Iris pigment epithelial cell (primary cell): ENCODE results near the gene MPHOSPH9.

Experiments used
- DNase-seq: peaks from one replicate; pipeline ENCODE4 v3.0.0-alpha.2; 2011; ENCODE audit warnings: low read depth

The MPHOSPH9 gene

DNA sequence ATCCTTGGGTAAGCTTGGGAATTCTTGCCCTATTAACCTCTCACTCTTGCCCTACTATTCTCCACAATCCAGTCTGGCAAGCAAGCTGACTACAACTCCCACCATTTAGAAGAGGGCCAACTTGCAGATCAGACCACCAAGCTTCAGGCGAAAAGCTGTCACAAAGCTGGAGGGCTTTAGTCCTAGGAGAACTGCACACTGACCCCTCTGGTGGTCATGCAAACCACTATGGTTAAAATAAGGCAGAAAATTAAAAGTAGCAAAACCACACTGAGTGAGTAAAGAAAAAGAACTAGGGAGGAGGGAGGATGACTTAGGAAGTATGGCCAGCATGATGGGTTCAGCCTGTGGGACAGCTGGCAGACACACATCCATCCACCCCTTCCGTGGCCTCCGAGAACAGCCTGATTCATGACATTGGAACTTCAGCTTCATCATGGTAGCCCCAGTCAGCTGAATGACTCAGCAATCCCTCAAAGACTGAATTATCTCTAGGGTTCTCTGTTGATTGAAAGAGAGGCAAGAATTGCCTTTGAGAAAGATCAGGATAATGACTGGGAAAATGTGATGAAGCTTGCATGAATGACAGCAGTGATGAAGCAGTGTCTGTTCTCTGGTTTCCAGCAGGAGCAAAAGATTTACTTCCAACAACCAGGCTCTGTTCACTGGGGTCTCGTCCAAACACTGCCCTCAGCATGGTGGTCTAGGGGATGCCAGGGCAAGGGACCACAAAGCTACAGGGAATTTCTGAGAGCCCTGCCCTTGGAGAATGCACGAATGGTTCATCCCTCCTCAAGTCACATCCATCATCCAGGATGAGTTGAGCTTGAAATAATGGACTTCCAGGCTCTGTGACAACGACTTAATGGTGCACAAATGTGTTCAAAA, 106.4 kb downstream of the MPHOSPH9 start:
- DNase-seq, result peak; percentile 97

DNA sequence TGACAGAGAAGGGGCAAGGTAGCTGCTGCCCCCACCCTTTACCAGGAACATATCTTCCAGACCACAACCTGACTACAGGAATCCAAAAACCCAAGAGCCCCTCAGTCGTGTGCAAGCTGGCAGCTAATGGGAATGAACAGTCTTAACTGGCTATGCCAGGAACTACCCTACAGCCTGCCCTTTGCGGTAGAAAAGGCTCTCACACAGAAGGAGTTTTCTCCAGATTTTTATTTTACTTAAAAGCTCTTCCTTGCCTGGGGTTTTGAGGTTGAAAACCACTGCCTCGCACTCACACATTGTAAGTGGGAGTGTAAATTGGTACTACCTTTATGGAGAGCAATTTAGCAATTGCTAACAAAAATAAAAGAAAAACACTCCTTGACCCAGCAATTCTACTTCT, 110.3 kb downstream of the MPHOSPH9 start:
- DNase-seq, result no peak

GRCh38 chr12:123121670-123122069, 111.3 kb downstream of the MPHOSPH9 start:
- no peak for DNase-seq

DNA sequence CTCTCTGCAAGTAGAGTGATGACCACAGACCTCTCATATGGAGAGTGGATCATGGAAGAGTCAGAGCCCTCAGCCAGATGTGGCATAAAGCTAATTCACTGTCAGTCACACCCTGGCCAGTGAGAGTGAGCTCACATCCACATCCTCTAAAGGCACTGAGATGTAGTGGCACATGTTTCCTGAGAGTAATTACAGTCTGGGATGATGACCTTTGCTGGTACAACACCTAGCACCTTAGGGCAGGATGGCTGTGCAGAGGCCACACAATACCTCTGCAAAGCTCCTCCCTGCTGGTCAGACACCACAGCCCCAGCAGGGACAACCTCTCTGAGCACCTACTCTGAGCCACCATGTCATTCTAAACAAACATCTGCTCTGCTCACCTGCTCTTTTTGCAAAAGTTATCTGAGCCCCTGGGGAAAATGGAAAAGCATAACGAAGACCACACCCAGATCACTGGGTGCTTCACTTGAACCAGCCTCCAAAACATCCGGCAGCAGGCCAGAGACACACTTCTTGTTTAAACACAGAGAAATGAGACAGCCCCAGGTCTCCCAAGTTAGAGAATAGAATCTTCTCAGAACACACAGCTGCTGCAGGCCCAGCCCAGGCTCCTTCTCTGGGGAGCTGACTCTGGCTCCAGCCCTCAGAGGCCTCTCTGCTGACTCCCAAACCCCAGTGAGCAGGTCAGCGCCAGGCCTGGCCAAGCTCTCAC, 112.3 kb downstream of the MPHOSPH9 start:
- no peak for DNase-seq

GRCh38 chr12:123119808-123120207, 113.1 kb downstream of the MPHOSPH9 start:
- no peak for DNase-seq

- no peak for DNase-seq
Measured at GRCh38 chr12:123118497-123118896, 114.4 kb downstream of the MPHOSPH9 start.

DNA sequence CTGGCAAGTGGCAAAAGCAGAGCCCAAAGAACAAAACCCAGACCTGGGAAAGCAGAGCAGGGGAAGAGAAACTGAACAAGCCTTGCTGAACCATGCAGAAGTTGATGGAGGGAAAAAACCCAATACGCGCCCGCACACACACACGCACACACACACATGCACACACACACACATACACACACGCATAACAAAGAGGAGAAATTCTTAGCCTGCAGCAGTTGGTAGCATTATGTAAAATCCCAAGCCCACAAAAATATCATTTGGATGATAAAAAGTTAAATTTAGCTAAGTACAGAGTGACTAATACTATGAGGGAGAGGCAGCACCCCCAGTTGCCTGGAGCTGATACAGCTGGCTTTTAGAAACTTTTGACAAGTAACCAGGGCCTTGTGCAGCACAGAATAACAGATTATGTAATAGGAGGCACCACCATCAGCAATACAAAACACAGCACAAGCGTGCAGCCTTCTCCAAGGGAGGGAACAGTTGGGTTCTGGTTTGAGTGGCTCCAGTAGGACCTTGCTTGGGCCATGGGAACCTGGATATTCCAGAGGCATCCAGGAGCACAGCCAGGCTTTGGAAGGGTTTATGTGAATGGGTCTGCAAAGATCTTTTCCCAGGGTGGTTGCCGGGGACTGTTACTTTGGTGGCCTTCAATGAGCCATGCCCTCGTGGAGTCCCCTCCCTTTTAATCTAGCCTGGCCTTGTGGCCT, 117.4 kb downstream of the MPHOSPH9 start:
- peak; percentile 88 for DNase-seq

GRCh38 chr12:123114304-123115083, 118.4 kb downstream of the MPHOSPH9 start:
- DNase-seq, result no peak

- no peak for DNase-seq
Measured at GRCh38 chr12:123113026-123113425, 119.9 kb downstream of the MPHOSPH9 start.

DNA sequence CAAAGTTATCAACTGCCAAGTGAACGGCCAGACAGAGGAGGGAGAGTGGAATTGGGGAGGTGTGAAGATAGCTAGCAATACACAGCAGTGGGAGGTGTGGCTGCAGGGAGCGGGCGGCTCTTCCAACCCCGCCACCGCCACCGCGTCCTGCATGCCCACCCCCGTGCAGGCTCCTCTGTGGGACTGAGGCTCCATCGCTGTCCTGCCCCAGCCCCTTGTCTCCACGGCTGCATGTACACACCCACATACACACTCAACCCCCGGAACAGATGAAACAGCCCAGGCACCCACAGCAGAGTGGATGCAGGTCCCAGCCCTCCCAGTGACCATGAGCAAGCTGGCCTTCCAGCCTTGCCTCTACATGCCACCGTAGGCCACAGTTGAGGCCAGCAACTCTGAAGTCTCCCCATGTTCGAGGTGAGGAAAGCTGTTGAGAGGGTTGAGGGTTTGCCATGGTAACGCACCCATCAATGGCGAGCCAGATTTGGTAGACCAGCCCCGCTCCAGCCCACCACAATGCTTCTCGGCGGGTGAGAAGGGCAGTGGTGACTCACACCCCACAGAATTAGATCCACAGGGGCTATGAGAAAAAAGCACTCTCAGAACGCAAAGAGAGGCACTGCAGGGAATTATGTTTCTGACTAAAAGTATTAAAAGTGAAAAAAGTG, 121.3 kb downstream of the MPHOSPH9 start:
- peak; percentile 53 for DNase-seq

DNA sequence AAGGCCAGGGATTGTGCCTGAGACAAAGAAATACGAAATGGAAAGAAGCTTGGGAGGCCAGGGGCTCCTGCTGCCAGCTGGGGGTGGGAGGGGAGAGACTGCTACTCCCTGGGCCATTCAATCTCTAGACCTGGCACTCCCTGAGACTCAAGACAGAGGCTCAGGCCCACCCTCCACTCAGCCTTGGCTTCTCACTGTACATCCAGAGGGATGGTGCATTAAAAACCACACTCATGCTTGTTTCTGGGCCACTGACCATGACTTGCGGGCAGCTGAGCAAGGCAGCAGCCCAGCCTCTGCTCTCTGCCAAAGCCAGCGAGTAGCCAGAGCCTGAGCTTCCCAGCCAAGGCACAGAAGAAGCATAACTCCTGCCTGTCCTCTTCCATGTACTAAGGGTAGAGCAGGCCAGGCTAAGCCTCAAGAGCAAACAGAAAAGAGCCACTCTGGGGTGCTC, 123.6 kb downstream of the MPHOSPH9 start:
- no peak for DNase-seq

DNA sequence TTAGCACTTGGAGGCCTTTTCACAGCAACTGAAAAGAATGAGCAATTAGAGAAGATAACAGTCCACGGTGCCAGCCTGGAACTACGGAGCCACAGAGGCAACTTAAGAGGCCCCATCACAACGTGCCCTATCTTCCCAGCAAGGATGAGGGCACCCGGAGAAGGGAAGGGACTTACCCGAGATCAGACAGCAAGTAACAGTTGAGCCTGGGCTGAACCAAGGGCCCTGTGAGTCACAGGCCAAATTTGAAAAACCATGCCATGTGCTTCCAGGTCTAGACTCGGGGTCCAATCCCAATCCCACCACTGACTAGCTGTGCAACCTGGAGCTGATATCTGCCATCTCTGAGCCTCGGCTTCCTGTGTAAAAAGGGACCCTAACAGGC, 124.3 kb downstream of the MPHOSPH9 start:
- no peak for DNase-seq

DNA sequence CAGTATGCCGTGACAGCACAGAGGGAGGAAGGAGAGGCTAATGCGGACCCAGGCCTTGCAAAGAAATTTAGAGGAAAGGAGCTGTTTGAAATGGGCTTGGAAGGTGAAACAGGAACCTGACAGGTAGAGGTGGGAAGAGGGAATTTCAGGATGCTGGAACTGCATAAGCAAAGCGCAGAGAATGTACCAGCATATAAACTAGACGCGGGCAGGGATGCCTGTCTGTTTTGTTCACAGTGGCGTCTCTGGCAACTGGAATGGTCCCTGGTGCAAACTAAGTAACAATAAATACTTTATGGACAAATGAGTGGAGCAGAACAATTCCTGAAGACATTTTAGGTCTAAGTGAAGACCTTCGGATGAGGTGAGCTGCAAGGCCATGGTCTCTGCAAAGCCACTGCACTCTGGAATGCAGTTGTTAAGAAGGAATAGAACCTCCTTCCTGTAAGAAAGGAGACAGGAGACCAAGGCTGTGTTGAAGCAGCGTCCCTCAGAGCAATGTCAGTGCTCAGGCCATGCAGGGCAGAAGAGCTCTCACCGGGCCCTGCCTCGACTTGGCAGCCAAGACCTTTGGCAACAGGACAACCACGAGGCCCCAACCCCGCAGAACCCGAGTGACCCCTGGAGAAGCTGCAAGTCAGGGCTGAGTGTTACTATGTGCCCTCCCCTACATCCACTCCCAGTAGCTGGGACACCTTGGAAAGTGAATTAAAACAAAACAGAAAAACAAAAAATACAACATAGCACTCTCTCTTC, 124.8 kb downstream of the MPHOSPH9 start:
- DNase-seq, result no peak

DNA sequence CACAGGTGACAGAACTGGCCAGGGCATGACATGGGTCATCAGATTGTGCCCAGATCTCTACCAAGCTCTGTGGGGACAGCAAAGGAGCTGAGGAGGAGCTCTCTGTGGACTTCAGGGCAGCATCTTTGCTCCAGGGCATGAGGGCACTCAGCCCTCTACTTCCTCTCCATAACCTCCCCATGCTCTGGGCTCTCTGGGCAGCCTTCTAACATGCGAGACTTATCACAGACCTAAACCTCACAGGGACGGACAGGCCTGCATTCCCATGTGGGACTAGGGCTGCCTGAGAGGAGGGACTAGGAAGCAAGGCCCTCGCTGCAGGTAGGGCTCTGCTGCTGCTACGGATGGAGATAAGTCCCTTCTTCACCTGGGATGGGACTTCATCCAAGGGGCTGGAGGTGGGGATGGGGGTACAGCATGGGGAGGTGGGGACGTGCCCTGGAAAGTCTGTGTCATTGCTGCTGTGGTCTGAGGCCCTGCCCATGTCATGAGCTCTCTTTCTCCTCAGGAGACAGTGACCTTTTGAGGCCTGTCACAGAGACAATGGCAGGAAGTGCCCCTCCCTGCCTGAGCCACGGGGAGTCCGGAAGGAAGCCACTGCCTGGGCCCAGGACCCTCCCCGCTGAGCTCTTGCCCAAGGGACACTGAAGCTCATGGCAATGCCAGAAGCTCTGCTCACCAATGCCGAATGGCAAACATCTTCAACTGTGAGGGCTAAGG, 126.1 kb downstream of the MPHOSPH9 start:
- DNase-seq, result no peak

- no peak for DNase-seq
Measured at GRCh38 chr12:123105211-123105826, 127.6 kb downstream of the MPHOSPH9 start.

GRCh38 chr12:123104809-123105208, 128.1 kb downstream of the MPHOSPH9 start:
- DNase-seq, result no peak
